Uterus (tissue), 2 donors: ENCODE measurements around the gene CTCFL.

Source experiments
- POLR2A ChIP-seq, 2 donors: fragments of 450-650 bp; IDR thresholded peaks; one replicate each; pipeline ENCODE4 v1.6.1; 2016; ENCODE audit warnings: antibody characterized with exemption in 2 of 2, mild to moderate bottlenecking in 1 of 2, moderate library complexity in 1 of 2
- TF ChIP-seq, protein P1 (sequence below), 4 experiments: fragments of 200-600 bp in 2 of 4; fragments of 450-650 bp in 2 of 4; sonication (generic) in 2 of 4; IDR thresholded peaks; one replicate each; pipeline ENCODE4 v1.5.1; 2016 to 2019; ENCODE audit warnings: antibody characterized with exemption in 4 of 4, mild to moderate bottlenecking in 2 of 4, moderate library complexity in 1 of 4

DNA sequence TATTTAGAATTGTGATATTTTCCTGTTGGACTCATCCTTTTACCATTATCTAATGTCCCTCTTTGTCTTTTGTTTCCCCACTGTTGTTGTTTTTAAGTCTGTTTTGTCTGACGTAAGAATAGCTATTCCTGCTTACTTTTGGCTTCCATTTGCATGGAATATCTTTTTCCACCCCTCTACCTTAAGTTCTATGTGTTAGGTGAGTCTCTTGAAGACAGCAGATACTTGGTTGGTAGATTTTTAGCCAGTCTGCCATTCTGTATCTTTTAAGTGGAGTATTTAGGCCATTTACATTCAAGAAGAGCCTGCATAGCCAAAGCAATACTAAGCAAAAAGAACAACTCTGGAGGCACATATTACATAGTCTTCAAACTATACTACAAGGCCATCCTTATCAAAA, 39.2 kb downstream of the CTCFL start:
- TF ChIP-seq, protein P1, sequence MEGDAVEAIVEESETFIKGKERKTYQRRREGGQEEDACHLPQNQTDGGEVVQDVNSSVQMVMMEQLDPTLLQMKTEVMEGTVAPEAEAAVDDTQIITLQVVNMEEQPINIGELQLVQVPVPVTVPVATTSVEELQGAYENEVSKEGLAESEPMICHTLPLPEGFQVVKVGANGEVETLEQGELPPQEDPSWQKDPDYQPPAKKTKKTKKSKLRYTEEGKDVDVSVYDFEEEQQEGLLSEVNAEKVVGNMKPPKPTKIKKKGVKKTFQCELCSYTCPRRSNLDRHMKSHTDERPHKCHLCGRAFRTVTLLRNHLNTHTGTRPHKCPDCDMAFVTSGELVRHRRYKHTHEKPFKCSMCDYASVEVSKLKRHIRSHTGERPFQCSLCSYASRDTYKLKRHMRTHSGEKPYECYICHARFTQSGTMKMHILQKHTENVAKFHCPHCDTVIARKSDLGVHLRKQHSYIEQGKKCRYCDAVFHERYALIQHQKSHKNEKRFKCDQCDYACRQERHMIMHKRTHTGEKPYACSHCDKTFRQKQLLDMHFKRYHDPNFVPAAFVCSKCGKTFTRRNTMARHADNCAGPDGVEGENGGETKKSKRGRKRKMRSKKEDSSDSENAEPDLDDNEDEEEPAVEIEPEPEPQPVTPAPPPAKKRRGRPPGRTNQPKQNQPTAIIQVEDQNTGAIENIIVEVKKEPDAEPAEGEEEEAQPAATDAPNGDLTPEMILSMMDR (IDR thresholded peaks at IDR 0.05): no peak
- TF ChIP-seq POLR2A (IDR thresholded peaks at IDR 0.05): no peak
